Keratinocyte (primary cell): ENCODE data around the gene ARID1B. TPM values are rescaled to one million over a fixed set of nuclear protein-coding genes. Genes with fewer than 3 reads are reported as not detected.

ENCODE experiments used
- DNase-seq: peaks from one replicate; pipeline ENCODE4 v3.0.0-alpha.2; 2011; ENCODE audit warnings: low read depth, missing footprints, low spot score
- FAIRE-seq: peaks from 2 replicates; lab custom pipeline; 2011; peaks lifted over from hg19 to GRCh38; lab: Jason Lieb, UNC
- H2AFZ ChIP-seq: 2 replicates; pipeline ENCODE4 v1.6.0; 2012; ENCODE audit warnings: low read length, control low read depth, inconsistent platforms; ENCODE audit not compliant: control insufficient read depth
- H3K27ac ChIP-seq: 2 replicates; pipeline ENCODE4 v1.5.1; 2011; ENCODE audit warnings: low read length; ENCODE audit not compliant: control insufficient read depth, insufficient read depth
- H3K27me3 ChIP-seq: 3 replicates; pipeline ENCODE4 v1.6.0; 2011; ENCODE audit warnings: low read length; ENCODE audit not compliant: control insufficient read depth, insufficient read depth; ENCODE audit errors: extremely low read depth
- H3K36me3 ChIP-seq, 2 experiments: 2 replicates in 1 of 2; 3 replicates in 1 of 2; pipeline ENCODE4 v1.5.1; 2011; ENCODE audit warnings: low read length in 2 of 2, mild to moderate bottlenecking in 1 of 2; ENCODE audit not compliant: control insufficient read depth in 2 of 2, insufficient read depth in 2 of 2; ENCODE audit errors: extremely low read depth in 1 of 2
- H3K4me1 ChIP-seq: 3 replicates; pipeline ENCODE4 v1.5.1; 2011; ENCODE audit warnings: low read length; ENCODE audit not compliant: control insufficient read depth, insufficient read depth; ENCODE audit errors: extremely low read depth
- H3K4me2 ChIP-seq: 3 replicates; pipeline ENCODE4 v1.6.0; 2011; ENCODE audit warnings: low read depth, low read length; ENCODE audit not compliant: control insufficient read depth, insufficient read depth; ENCODE audit errors: extremely low read depth
- H3K4me3 ChIP-seq, 3 experiments: fragments of 200-600 bp in 1 of 3; sonication (generic) in 1 of 3; 2 replicates in 2 of 3; 3 replicates in 1 of 3; pipeline ENCODE4 v1.5.1; 2011 to 2016; ENCODE audit warnings: low read length in 3 of 3, mild to moderate bottlenecking in 3 of 3, control low read depth in 2 of 3, inconsistent platforms in 1 of 3, low read depth in 1 of 3, mixed read lengths in 1 of 3, mixed run types in 1 of 3, moderate library complexity in 1 of 3; ENCODE audit not compliant: control insufficient read depth in 2 of 3, insufficient read depth in 2 of 3; ENCODE audit errors: extremely low read depth in 1 of 3
- H3K79me2 ChIP-seq: 2 replicates; pipeline ENCODE4 v1.6.0; 2012; ENCODE audit warnings: low read length; ENCODE audit not compliant: control insufficient read depth, insufficient read depth
- H3K9ac ChIP-seq: 3 replicates; pipeline ENCODE4 v1.6.0; 2011; ENCODE audit warnings: low read length; ENCODE audit not compliant: control insufficient read depth, insufficient read depth; ENCODE audit errors: extremely low read depth
- H3K9me1 ChIP-seq: 3 replicates; pipeline ENCODE4 v1.6.0; 2011; ENCODE audit warnings: low read length; ENCODE audit not compliant: control insufficient read depth, insufficient read depth; ENCODE audit errors: extremely low read depth
- H3K9me3 ChIP-seq: 2 replicates; pipeline ENCODE4 v1.5.1; 2012; ENCODE audit warnings: low read depth, low read length; ENCODE audit not compliant: control insufficient read depth
- H4K20me1 ChIP-seq: 3 replicates; pipeline ENCODE4 v1.6.0; 2011; ENCODE audit warnings: low read length; ENCODE audit not compliant: control insufficient read depth, insufficient read depth; ENCODE audit errors: extremely low read depth
- CTCF ChIP-seq, 3 experiments: IDR thresholded peaks in 1 of 3; conservative IDR thresholded peaks in 1 of 3; optimal IDR thresholded peaks in 1 of 3; 2 replicates in 2 of 3; 3 replicates in 1 of 3; pipeline versions ENCODE3 to v1.5.1; 2011; ENCODE audit warnings: low read length in 3 of 3, mild to moderate bottlenecking in 3 of 3, moderate library complexity in 2 of 3, control low read depth in 1 of 3, inconsistent platforms in 1 of 3; ENCODE audit not compliant: insufficient read depth in 2 of 3; ENCODE audit errors: extremely low read depth in 1 of 3
- EZH2 ChIP-seq: IDR thresholded peaks from one replicate; pipeline ENCODE4 v1.6.1; 2012; ENCODE audit warnings: inconsistent platforms, mild to moderate bottlenecking, low read length, moderate library complexity
- dilution Hi-C: fragments of 300-500 bp; cut with MboI; formaldehyde crosslinking; loops from one replicate; pipeline ENCODE4 v1.7.0; 2020; ENCODE audit warnings: low sequenced_read_pairs; ENCODE audit not compliant: extremely low pct_ligation_motif_present
- polyA plus RNA-seq, 5 experiments: library from polyadenylated mRNA; depleted of rRNA in 3 of 5; stranded (reverse) in 3 of 5; stranded (forward) in 1 of 5; unstranded in 1 of 5; fragments of >200 nt; gene quantifications; 1 replicate in 1 of 5; 2 replicates in 3 of 5; 3 replicates in 1 of 5; pipeline versions ENCODE4 v1.2.1 to v1.2.3, GENCODE V29; 2011 to 2012; ENCODE audit warnings: missing spikeins in 2 of 5, low read depth in 1 of 5, low replicate concordance in 1 of 5

The ARID1B gene
- polyA plus RNA-seq, 1 donor (not counting 4 experiments of a cell fraction or from before 2014, with no cell fraction given), result 14.9 TPM

DNA sequence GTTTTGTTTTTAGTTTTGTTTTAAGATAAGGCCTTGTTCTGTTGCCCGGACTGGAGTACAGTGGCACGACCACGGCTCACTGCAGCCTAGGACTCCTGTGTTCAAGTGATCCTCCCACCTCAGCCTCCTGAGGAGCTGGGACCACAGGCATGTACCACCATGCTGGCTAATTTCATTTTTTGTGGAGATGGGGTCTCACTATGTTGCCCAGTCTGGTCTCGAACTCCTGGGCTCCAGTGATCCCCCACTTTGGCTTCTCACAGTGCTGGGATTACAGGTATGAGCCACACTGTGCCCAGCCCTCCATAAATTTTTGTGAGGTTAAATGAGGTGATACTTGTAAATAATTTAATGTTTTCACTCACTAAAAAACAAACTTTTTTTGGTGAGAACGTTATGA lies 76.6 kb downstream of the ARID1B start:
- H3K4me3 ChIP-seq, result no peak overlapping the region
- H3K9ac ChIP-seq, result no peak overlapping the region
- no peaks in the 10 kb centered on the region for H4K20me1 ChIP-seq
- H3K9me3 ChIP-seq, result no peaks in the 10 kb centered on the region
- H3K4me2 ChIP-seq, result no peak overlapping the region
- dilution Hi-C loops, result no loop called here
- DNase-seq, result no peak
- no peaks in the 10 kb centered on the region for H3K9me1 ChIP-seq
- FAIRE-seq, result no peak
- H3K27ac ChIP-seq, result no peak overlapping the region
- H3K4me1 ChIP-seq, result no peaks in the 10 kb centered on the region
- H3K27me3 ChIP-seq, result no peaks in the 10 kb centered on the region
- no peak for TF ChIP-seq CTCF (optimal IDR thresholded peaks at IDR 0.05 in 1 of 3, IDR thresholded peaks at IDR 0.05 in 1 of 3, conservative IDR thresholded peaks at IDR 0.05 in 1 of 3; ENCODE audit: extremely low read depth in 1 of 3, insufficient read depth in 2 of 3, low read length in 3 of 3)
- no peak for TF ChIP-seq EZH2
- H2AFZ ChIP-seq, result no peak overlapping the region
- peaks cover 77% of the 10 kb centered on the region for H3K79me2 ChIP-seq
- no peaks in the 10 kb centered on the region for H3K36me3 ChIP-seq

GRCh38 chr6:156854466-156855161 lies 77.4 kb downstream of the ARID1B start:
- no peak overlapping the region for H3K4me2 ChIP-seq
- no peaks in the 10 kb centered on the region for H4K20me1 ChIP-seq
- FAIRE-seq (no peak), DNase-seq (no peak)
- no peaks in the 10 kb centered on the region for H3K9me1 ChIP-seq
- no peaks in the 10 kb centered on the region for H3K9me3 ChIP-seq
- no peak overlapping the region for H2AFZ ChIP-seq
- H3K4me1 ChIP-seq, result no peaks in the 10 kb centered on the region
- H3K27ac ChIP-seq, result no peak overlapping the region
- no peak overlapping the region for H3K9ac ChIP-seq
- no peaks in the 10 kb centered on the region for H3K27me3 ChIP-seq
- no peak for TF ChIP-seq CTCF (optimal IDR thresholded peaks at IDR 0.05 in 1 of 3, IDR thresholded peaks at IDR 0.05 in 1 of 3, conservative IDR thresholded peaks at IDR 0.05 in 1 of 3; ENCODE audit: extremely low read depth in 1 of 3, insufficient read depth in 2 of 3, low read length in 3 of 3)
- TF ChIP-seq EZH2, result no peak
- dilution Hi-C loops, result no loop called here
- no peak overlapping the region for H3K4me3 ChIP-seq
- peaks cover 76% of the 10 kb centered on the region for H3K79me2 ChIP-seq
- no peaks in the 10 kb centered on the region for H3K36me3 ChIP-seq
